ENCODE results near the gene PKMYT1.

DNA sequence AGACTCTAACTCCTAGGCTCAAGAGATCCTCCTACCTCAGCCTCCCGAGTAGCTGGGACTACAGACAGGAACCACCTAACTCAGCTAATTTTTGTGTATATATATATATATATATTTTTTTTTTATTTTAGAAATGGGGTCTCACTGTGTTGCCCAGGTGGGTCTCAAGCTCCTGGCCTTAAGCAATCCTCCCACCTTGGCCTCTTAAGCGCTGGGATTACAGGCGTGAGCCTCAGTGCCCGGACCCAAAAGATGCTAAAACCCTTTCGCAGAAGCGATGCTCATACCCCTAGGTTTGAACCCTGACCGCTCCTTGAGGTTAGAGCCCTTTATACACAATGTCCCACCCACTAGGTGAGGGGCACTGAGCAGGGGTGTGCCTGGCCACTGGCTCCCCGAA is 30.3 kb upstream of the PKMYT1 start:
- TF ChIP-seq EZH2 (IDR thresholded peaks at IDR 0.05; ENCODE audit: insufficient read depth, poor library complexity, severe bottlenecking), result no peak
- TF ChIP-seq EZH2phosphoT487 (IDR thresholded peaks at IDR 0.05; ENCODE audit: insufficient read depth, low read depth), result no peak
